ENCODE results near the gene DLGAP4.

DLGAP4 gene

DNA sequence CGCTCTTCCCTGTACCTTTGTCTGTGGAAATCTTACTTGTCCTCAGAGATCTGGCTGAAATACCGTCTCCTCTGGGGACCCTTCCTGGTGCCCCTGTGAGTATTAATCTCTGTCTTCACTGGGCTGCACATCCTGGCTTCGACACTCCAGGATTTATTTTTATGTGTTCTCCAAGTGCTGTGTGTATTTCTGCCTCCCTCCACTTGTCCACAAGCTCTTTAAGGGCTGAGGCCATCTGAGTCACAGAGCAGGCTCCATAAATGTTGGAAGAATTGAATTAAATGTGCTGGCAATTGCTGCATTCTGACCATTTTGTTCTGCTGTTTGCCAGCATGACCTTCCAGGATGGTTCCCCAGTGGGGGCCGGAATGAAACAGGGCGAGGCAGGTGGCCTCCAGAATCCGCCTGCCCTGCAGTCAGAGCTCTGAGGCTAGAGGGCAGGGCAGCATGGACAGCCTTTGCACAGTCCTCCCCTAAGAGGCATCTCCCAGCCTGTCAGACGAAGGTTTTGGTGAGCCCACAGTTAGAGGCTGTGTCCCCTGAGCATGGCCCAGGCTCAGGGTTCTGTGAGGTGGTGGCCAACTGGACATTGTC is 105.8 kb downstream of the DLGAP4 start:
- DNase-seq (ENCODE audit: low read depth) = no peak

GRCh38 chr20:36415475-36416002 is 109.4 kb downstream of the DLGAP4 start:
- DNase-seq (ENCODE audit: low read depth) = no peak

DNA sequence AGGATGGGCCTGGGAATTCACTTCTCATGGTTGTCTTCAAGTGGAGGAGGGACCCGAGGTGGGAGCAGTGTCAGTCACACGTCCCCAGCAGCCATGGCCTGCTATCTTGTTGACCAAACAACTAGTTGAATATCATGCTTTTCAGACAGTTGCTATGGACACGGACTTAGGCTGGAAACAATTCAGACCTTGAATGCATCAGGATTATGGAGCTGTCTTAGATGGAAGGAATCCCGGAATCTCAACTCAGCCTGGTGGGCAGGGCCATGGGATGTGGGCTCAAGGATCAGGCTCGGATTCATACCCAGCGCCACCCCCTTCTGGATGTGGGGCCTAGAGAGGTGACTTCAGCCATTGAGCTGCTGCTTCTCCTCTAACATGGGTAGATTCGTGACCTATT is 112.6 kb downstream of the DLGAP4 start:
- no peak for DNase-seq (ENCODE audit: low read depth)

- DNase-seq (ENCODE audit: low read depth) = no peak
Measured at GRCh38 chr20:36421641-36422040, 115.5 kb downstream of the DLGAP4 start.

- DNase-seq (ENCODE audit: low read depth) = no peak
Measured at GRCh38 chr20:36424314-36424713, 118.2 kb downstream of the DLGAP4 start.

- DNase-seq (ENCODE audit: low read depth) = no peak
Measured at GRCh38 chr20:36425166-36425565, 119.0 kb downstream of the DLGAP4 start.

DNA sequence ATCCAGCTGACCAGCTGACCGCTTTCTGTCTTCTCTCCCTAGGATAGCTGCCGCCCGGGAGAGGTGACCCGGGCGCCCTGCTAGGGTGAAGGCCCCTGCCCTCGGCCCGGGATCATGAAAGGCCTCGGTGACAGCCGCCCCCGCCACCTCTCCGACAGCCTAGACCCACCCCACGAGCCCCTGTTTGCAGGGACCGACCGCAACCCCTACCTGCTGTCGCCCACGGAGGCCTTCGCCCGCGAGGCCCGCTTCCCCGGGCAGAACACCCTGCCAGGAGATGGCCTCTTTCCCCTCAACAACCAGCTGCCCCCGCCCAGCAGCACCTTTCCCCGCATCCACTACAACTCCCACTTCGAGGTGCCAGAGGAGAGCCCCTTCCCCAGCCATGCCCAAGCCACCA is 125.5 kb downstream of the DLGAP4 start:
- DNase-seq (ENCODE audit: low read depth) = no peak

DNA sequence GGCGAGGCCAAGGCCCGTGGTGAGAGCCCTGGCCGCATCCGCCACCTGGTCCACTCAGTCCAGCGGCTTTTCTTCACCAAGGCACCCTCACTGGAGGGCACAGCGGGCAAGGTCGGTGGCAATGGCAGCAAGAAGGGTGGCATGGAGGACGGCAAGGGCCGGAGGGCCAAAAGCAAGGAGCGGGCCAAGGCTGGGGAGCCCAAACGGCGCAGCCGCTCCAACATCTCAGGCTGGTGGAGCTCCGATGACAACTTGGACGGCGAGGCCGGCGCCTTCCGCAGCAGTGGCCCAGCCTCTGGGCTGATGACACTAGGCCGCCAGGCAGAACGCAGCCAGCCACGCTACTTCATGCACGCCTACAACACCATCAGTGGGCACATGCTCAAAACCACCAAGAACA is 126.0 kb downstream of the DLGAP4 start:
- no peak for DNase-seq (ENCODE audit: low read depth)

DNA sequence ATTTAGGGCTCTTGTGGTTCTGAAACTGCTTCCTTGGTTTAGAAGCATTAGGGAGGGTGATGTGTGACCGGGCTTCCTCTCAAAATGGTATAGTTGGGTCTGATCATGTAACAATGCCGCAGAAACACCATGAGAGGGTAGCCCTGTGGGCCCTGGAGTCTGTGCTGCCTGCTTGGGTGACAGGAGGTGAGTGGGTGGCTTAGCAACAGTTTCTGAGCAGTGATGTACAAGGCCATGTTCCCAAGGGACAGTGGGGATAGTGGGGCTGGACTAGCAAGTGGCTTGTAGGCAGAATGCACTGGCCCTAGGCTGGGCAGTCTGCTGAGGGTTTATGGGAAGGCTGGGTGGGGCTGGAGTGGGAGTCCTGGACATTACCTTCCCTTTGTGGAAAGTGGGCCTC is 128.2 kb downstream of the DLGAP4 start:
- no peak for DNase-seq (ENCODE audit: low read depth)

- DNase-seq (ENCODE audit: low read depth) = no peak
Measured at GRCh38 chr20:36435124-36435523, 129.0 kb downstream of the DLGAP4 start.

GRCh38 chr20:36435592-36436541 is 129.7 kb downstream of the DLGAP4 start:
- peak; percentile 86 for DNase-seq (ENCODE audit: low read depth)

DNA sequence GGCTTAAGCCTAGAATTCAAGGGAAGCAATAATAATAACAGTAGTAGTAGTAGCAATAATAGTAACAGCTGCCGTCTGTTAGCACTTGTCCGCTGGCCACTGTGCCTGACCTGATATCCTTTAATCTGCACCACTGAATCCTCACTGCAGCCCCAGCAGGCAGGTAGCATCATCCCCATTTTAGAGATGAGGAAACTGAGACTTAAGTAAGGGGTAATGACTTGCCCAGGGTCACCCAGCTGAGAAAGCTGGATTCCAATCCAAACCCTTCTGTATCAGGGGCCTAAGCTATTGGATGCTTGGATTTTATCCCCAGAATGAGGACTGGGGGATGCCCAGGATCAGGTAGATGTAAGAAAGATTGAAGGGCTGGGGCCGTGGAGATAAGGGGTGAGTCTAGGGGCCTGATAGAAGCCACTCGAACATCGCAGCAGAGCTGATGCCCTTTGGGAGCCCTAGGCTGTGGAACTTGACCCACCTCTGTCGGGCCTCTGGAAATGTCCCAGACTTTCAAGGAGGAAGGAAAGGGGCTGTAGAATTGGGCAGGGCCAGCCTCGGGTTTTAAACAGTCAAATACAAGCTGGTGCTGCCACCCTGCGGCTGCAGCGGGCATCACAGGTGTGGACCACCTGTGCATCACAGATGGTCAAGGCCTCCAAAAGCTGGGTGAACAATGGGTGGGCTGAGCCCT is 133.0 kb downstream of the DLGAP4 start:
- DNase-seq (ENCODE audit: low read depth) = peak; percentile 38

DNA sequence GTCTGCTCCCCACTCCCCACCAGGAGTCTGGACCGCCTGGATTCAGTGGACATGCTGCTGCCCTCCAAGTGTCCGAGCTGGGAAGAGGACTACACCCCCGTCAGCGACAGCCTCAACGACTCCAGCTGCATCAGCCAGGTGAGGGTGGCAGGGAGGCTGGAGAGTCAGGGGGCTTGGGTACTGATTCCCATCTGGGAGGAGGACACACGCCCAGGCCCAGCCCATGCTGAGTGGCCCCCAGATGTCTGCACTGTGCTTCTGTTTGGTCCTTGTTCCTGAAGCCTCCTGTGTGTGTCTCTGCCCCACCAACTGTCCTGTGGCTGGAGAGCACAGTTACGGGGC is 133.6 kb downstream of the DLGAP4 start:
- DNase-seq (ENCODE audit: low read depth) = no peak

DNA sequence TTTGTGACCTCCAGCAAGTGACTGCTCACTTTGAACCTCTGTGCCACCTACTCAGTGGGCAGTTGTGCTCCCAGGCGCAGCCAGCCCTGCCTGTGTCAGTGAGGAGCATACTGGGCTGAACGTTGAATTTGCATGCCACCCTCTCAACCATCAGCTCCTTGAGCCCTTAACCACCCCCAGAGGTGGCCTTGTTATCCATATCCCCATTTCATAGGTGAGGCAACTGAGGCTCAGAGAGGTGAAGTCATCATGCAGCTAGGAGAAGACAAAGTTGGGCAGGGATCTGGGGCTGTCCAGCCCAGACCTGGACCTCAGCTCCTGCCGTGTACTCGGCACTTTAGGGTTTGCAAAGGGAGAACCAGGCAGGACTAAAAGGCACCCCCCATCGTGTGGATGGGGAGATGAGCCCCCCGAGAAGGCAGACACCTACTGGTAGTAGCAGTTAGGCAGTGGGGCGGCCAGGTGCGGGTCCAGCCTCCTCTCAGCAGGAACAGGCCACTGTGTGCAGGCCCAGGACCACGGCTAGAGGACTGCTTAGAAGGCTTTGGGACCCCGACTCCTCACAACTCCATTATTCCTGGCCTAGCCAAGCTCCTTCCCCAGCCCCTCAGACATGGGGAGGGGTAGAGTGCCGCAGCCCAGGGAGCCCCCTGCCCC is 134.4 kb downstream of the DLGAP4 start:
- no peak for DNase-seq (ENCODE audit: low read depth)

- no peak for DNase-seq (ENCODE audit: low read depth)
Measured at GRCh38 chr20:36441027-36441414, 134.9 kb downstream of the DLGAP4 start.

- DNase-seq (ENCODE audit: low read depth) = no peak
Measured at GRCh38 chr20:36441416-36441815, 135.3 kb downstream of the DLGAP4 start.

GRCh38 chr20:36445847-36446246 is 139.7 kb downstream of the DLGAP4 start:
- no peak for DNase-seq (ENCODE audit: low read depth)

- no peak for DNase-seq (ENCODE audit: low read depth)
Measured at GRCh38 chr20:36446557-36446956, 140.4 kb downstream of the DLGAP4 start.

- no peak for DNase-seq (ENCODE audit: low read depth)
Measured at GRCh38 chr20:36447101-36447500, 141.0 kb downstream of the DLGAP4 start.

DNA sequence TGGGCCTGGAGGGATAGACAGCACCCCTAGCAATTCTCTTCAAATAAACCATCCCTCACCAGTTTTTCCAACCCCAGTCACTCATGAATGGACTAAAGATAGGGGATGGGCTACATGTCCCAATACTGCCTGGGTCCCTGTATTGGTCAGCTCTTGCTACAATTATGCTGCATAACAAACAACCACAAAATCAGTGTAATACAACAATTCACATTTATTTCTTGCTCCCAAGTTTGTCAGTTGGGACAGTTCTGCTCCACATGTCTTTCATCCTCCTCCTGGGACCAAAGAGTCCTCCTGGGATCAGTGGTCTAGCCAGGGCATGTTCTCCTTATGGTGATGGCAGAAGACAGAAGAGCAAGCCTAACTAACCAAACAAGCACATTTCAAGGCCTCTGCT is 143.5 kb downstream of the DLGAP4 start:
- no peak for DNase-seq (ENCODE audit: low read depth)

GRCh38 chr20:36454332-36454697 is 148.2 kb downstream of the DLGAP4 start:
- DNase-seq (ENCODE audit: low read depth) = no peak

DNA sequence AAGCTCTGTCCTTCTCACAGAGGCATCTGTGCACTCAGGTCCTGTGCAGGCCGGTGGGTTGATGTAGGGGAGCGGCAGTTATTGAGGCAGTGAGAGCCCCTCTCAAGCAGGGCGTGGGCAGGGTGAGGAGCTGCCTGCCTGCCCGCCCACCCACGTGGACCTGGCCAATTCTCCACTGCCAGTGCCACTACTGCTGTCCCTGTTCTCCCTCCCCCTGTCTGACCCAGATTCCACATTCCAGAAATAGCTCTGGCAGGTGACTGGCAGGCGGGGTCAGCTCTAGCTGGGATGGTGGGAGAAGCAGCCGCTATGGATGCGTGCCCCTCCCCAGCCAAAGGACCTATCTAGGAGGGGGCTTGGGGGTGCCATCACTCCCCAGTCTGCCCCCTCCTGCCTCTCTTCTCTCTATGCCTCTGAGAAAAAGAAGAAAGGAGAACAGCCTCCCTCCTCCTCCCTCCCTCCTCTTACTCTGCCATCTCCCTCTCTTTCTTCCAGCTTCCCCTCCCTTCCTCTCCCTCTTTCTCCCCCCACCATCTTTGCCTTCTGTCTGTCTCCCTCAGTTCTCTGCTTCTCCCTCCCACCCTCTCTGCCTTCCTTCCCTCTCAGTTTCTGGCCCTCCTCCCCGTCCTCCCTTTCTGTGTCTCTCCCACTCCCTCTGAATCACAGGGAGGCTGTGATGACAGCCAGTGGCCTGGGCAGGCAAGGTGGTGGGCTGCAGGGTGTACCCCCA is 148.7 kb downstream of the DLGAP4 start:
- no peak for DNase-seq (ENCODE audit: low read depth)

Data from T follicular helper cell (primary cell).